ENCODE data around the gene CACNA1C. TPM values are rescaled to one million over a fixed set of nuclear protein-coding genes. Genes with fewer than 3 reads are reported as not detected.

The CACNA1C gene
- total RNA-seq, 2 donors from 2014 or later, result 0.84 to 10.2 TPM

DNA sequence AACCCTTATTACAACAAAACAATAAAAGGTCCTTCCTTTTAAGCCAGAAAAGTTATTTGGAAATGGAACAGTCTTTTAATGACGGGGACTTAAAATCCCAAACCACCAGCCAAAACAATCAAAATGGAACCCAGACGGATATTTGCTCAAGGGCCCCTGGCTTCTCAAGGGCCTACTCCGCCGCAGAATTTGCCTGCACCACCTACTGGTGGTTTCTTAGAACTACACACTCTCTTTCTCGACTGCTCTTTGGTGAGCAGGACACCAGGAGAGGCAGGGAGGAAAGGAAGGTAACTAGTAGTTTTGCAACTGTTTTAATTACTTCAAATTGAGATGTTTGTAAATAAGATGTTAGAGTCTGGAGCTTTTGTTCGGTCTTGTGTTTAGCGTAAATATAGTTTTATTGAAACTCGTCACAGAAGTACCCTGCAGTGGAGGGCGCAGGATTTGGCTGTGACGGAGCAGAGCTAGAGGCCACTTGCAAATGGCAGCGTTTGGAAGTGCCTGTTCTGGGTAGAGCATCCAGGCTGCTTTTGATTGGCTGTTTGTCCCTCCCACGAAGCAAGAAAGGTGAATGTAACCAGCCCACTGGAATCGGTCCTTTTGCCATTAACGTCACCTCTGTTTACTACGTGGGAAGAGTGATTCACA, 238.5 kb downstream of the CACNA1C start:
- Histone ChIP-seq H3K9ac (ENCODE audit: low read depth in 2 of 2, low read length in 2 of 2) (no peak overlapping the region), H3K27ac (no peak overlapping the region), H3K4me1 (no peaks in the 10 kb centered on the region), H3K9me3 (no peaks in the 10 kb centered on the region), H3K36me3 (no peaks in the 10 kb centered on the region), H3K4me3 (no peak overlapping the region), H3K27me3 (no peaks in the 10 kb centered on the region)
- DNase-seq, result peak; percentile 38
- TF ChIP-seq, protein P1, sequence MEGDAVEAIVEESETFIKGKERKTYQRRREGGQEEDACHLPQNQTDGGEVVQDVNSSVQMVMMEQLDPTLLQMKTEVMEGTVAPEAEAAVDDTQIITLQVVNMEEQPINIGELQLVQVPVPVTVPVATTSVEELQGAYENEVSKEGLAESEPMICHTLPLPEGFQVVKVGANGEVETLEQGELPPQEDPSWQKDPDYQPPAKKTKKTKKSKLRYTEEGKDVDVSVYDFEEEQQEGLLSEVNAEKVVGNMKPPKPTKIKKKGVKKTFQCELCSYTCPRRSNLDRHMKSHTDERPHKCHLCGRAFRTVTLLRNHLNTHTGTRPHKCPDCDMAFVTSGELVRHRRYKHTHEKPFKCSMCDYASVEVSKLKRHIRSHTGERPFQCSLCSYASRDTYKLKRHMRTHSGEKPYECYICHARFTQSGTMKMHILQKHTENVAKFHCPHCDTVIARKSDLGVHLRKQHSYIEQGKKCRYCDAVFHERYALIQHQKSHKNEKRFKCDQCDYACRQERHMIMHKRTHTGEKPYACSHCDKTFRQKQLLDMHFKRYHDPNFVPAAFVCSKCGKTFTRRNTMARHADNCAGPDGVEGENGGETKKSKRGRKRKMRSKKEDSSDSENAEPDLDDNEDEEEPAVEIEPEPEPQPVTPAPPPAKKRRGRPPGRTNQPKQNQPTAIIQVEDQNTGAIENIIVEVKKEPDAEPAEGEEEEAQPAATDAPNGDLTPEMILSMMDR (IDR thresholded peaks at IDR 0.05), result peak; percentile 80
- intact Hi-C loops (cut with DNase I), result no loop called here

DNA sequence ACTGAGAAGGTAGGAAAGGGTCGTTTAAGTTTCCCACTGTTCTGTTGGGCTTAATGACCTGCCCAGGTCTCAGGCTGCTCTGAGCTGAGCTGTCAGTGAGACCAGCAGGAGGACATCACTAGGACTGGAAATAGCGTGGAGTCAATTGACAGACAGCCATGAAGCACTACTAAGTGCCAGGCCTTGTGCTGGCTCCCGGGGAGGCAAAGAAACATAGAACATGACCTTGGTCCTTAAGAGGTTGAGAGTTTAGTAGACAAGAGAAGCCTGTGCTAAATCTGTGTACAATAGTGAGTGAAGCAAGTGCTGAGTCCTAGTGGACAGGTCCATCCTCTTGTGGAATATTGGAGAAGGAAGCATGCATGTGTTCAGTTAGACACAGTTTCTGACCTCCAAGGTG, 239.2 kb downstream of the CACNA1C start:
- no peaks in the 10 kb centered on the region for H3K4me1 ChIP-seq
- H3K27ac ChIP-seq, result no peak overlapping the region
- H3K9ac ChIP-seq (ENCODE audit: low read depth in 2 of 2, low read length in 2 of 2), result no peak overlapping the region
- H3K9me3 ChIP-seq, result no peaks in the 10 kb centered on the region
- H3K4me3 ChIP-seq, result no peak overlapping the region
- intact Hi-C loops (cut with DNase I), result no loop called here
- TF ChIP-seq, protein P1 (IDR thresholded peaks at IDR 0.05), result no peak
- DNase-seq, result no peak
- H3K36me3 ChIP-seq, result no peaks in the 10 kb centered on the region
- H3K27me3 ChIP-seq, result no peaks in the 10 kb centered on the region

DNA sequence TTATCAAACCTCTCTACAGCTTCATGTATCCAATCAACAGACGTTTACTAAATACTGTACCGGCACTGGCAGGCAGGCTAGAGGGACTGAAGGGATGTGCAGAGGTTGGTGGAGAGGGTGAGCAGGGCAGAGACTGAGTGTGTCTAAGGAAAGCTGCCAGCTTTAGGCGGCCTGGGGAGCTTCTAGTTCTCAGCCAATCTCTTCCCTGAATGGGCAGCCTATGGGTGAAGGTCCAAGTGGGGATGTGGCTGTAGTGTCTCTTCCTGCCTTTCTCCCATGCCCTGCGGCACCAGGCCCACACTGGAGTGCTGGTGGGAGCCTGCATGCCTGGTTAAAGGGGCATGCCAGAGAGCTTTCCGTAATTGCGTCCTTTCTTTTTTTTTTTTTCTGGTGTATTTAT, 239.8 kb downstream of the CACNA1C start:
- DNase-seq, result no peak
- H3K27ac ChIP-seq, result no peak overlapping the region
- intact Hi-C loops (cut with DNase I), result no loop called here

DNA sequence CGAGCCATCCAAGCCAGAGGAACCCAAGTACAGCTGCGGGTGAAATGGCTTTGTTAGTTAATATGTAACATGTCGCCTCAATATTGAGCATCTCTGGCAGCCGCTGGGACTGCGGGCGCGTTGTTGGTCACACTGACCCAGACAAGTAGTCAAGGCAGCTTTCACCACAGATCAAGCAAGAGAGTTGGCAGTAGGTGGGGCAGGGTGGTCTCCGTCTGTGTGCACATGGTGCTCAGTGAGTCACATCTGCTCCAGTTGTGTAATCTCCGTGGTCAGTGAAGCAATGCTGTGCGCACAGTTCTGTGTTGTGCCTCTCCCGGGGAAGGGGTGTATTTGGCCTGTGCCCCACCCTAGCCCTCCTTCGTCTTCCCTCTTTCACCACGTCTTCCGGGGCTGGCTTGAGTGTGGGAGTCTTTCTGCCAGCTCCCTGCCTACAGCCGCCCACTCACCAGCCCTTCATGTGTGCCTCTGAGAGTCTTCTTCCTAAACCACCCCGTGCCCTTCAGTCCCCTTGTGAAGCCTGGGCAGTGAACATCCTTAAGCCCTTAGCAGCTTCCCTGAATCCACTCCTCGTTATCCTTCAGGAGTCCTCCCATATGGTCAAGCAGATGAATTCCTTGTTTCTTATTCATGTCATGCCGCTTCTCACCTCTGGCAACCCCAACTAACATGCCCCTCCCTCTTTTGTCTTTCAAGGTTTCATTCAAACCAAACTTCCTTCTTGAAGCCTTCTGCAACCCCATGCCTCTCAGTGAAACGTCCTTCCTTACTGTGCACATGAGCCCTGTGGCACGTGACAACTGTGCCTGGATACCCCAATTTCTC, 242.1 kb downstream of the CACNA1C start:
- TF ChIP-seq, protein P1 (IDR thresholded peaks at IDR 0.05), result no peak
- no peak overlapping the region for H3K4me3 ChIP-seq
- no peak overlapping the region for H3K9ac ChIP-seq (ENCODE audit: low read depth in 2 of 2, low read length in 2 of 2)
- no peaks in the 10 kb centered on the region for H3K36me3 ChIP-seq
- intact Hi-C loops (cut with DNase I), result no loop called here
- no peaks in the 10 kb centered on the region for H3K9me3 ChIP-seq
- no peak overlapping the region for H3K27ac ChIP-seq
- DNase-seq, result no peak
- no peaks in the 10 kb centered on the region for H3K4me1 ChIP-seq
- no peaks in the 10 kb centered on the region for H3K27me3 ChIP-seq

More for the DNA sequence above, 239.8 kb downstream of the CACNA1C start:
- Histone ChIP-seq H3K36me3 (no peaks in the 10 kb centered on the region), H3K27me3 (no peaks in the 10 kb centered on the region), H3K4me3 (no peak overlapping the region), H3K4me1 (no peaks in the 10 kb centered on the region), H3K9ac (ENCODE audit: low read depth in 2 of 2, low read length in 2 of 2) (no peak overlapping the region), H3K9me3 (no peaks in the 10 kb centered on the region)
- TF ChIP-seq, protein P1 (IDR thresholded peaks at IDR 0.05), result no peak

DNA sequence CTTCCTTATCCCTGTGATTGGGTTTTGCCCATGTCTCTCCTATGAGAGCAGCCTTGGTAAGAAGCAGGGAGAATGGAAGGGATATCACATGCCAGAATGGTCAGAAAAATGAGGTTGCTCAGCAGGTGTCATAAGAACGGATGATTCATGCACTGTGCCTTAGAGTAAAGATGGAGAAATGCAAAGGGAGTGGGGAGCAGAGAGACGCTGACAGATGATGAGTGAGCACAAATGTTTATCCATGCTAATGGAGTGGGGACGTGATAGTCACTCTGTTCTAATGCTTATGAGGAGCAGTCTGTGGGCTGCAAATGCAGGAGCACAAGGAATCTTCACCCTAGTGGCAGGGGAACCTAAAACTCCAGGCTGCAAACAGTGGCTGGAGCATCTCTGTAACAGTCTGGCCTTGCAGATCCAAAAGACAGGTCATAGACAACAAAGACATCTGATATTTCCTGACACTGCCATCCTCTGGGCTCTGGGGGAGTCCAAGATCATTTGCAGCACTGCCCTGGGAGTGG, 243.2 kb downstream of the CACNA1C start:
- TF ChIP-seq, protein P1 (IDR thresholded peaks at IDR 0.05), result no peak
- no peak overlapping the region for H3K27ac ChIP-seq
- intact Hi-C loops (cut with DNase I), result no loop called here
- no peaks in the 10 kb centered on the region for H3K27me3 ChIP-seq
- no peaks in the 10 kb centered on the region for H3K4me1 ChIP-seq
- H3K36me3 ChIP-seq, result no peaks in the 10 kb centered on the region
- no peak overlapping the region for H3K4me3 ChIP-seq
- no peak overlapping the region for H3K9ac ChIP-seq (ENCODE audit: low read depth in 2 of 2, low read length in 2 of 2)
- H3K9me3 ChIP-seq, result no peaks in the 10 kb centered on the region
- DNase-seq, result no peak
